ENCODE data around the gene GJC2. TPM values are rescaled to one million over a fixed set of nuclear protein-coding genes. Genes with fewer than 3 reads are reported as not detected.

Gene GJC2
- total RNA-seq, 1 donor from 2014 or later, result 0.75 TPM

DNA sequence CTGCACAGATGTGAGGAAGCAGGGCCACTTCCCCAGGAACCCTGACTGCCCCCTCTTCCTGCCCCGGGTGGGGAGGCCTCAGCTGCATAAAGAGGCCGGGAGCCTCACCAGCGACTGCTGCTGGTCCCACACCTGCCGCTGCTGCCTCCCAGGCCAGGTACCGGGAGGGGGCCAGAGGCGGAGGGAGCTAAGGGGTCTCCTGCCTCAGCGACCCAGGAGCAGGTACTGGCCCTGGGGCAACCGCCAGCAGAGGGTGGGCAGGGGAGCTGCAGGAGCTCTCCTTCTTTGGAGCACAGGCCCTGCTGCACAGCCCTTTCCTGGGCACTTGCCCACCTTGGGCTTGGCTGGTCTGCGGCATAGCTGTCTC lies 6.8 kb downstream of the GJC2 start:
- intact Hi-C loops (cut with micrococcal nuclease), result no loop called here

DNA sequence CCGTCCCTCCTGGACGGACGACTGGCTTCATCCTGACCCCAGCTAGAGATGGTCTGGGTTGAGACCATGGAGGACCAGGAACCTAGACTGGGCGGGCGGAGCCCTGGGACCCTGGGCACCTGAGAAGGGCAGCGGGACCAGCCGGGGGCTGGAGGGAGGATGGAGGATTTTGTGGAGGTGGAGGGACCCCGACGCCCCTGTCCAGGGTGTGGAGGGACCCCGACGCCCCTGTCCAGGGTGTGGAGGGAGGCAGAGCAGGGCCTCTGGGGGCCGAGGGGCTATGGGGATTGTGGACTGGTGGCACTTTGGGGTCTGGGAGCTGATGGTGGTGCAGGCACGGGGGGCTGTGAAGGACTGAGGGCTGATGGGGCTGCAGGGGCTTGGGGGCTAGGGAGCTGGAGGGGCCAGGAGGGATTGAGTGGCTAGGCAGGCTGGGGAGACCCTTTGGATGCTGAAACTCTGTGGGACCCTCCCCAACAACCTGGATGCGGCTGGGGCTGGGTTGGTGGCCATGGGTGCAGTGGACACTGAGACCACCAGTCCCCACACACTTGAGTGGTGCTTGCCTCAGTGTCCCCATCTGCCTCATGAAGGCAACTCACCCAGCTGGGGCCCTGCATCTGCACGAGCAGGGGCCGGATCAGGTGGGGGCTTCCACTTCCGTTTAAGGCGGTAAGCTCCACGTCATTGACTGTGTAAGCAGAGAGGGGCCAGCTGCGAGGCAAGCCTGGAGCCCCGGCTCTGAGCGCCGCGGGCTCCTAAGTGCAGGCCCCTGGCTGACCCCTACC lies 7.4 kb downstream of the GJC2 start:
- intact Hi-C loops (cut with micrococcal nuclease), result no loop called here

DNA sequence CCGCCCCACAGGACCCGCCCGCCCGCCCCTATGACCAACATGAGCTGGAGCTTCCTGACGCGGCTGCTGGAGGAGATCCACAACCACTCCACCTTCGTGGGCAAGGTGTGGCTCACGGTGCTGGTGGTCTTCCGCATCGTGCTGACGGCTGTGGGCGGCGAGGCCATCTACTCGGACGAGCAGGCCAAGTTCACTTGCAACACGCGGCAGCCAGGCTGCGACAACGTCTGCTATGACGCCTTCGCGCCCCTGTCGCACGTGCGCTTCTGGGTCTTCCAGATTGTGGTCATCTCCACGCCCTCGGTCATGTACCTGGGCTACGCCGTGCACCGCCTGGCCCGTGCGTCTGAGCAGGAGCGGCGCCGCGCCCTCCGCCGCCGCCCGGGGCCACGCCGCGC lies 8.0 kb downstream of the GJC2 start:
- intact Hi-C loops (cut with micrococcal nuclease), result no loop called here

DNA sequence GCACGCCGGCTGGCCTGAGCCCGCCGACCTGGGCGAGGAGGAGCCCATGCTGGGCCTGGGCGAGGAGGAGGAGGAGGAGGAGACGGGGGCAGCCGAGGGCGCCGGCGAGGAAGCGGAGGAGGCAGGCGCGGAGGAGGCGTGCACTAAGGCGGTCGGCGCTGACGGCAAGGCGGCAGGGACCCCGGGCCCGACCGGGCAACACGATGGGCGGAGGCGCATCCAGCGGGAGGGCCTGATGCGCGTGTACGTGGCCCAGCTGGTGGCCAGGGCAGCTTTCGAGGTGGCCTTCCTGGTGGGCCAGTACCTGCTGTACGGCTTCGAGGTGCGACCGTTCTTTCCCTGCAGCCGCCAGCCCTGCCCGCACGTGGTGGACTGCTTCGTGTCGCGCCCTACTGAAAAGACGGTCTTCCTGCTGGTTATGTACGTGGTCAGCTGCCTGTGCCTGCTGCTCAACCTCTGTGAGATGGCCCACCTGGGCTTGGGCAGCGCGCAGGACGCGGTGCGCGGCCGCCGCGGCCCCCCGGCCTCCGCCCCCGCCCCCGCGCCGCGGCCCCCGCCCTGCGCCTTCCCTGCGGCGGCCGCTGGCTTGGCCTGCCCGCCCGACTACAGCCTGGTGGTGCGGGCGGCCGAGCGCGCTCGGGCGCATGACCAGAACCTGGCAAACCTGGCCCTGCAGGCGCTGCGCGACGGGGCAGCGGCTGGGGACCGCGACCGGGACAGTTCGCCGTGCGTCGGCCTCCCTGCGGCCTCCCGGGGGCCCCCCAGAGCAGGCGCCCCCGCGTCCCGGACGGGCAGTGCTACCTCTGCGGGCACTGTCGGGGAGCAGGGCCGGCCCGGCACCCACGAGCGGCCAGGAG lies 8.6 kb downstream of the GJC2 start:
- intact Hi-C loops (cut with micrococcal nuclease), result no loop called here

DNA sequence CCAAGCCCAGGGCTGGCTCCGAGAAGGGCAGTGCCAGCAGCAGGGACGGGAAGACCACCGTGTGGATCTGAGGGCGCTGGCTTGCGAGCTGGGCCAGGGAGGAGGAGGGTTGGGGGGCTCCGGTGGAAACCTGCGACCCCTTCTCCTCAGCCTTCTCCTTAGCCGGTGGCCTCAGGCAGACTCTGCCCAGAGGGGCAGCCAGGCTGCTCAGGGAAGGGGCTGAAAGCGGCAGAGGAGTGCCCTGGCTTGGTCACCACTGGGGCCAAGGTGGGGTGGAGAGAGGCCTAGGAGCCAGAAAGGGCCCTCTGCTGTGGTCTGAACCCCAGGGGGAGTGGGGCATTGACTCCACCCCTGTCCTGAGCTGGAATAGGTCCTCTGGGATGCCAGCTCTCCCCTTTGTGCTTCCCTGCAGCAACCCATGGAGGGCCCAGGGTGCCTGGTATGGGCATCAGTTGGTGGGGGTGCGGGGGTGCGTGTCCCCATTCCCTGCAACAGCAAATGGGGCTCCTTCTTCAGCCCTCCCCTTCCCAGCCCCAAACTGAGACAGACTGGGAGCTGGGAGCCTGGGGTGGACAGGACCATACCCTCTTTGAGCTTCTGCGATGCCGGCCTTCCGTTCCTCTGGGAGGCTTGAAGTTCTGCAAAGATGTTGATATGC lies 9.4 kb downstream of the GJC2 start:
- intact Hi-C loops (cut with micrococcal nuclease), result no loop called here

DNA sequence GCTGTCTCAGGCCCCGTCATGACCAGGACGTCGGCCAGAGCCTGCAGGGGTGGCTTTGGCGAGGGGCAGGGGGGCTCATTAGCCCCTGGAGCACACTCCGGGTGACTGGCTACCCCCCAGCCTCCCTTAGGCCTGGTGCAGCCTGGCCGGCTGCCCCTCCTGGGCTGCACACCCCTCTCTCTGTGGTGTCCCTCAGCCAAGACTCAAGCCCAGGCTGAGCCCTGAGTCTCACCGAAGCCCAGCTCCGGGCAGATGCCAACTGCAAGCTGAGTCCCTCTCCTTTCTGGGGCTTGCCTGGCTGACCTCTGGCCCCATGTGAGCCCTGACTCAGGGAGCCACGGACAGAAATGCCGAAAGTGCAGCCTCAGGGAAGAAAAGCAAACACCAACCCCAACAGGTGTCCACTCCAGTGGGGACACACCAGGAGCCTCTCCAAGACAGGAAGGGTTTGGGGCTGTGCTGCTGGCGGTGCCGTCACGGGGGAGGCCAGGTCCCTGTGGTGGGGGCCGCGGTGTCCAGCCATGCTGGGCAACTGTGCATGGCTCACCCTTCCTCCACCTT lies 10.6 kb downstream of the GJC2 start:
- intact Hi-C loops (cut with micrococcal nuclease), result no loop called here

DNA sequence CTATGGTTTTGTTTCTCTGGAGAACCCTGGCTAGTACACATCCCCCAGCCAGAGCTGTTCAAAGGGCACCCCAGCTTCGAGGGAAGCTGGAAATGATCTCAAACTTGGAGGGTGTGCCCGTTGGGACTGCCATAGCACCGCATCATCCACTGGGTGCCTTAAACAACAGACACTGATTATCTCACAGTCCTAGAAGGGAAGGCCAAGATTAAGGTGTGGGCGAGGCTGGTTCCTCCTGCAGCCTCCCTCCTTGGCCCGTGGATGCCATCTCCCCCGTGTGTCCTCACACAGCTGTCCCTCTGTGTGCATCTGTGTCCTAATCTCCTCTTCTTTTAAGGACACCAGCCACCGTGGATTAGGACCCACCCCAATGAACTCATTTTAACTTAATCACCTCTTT lies 11.6 kb downstream of the GJC2 start:
- intact Hi-C loops (cut with micrococcal nuclease), result no loop called here

DNA sequence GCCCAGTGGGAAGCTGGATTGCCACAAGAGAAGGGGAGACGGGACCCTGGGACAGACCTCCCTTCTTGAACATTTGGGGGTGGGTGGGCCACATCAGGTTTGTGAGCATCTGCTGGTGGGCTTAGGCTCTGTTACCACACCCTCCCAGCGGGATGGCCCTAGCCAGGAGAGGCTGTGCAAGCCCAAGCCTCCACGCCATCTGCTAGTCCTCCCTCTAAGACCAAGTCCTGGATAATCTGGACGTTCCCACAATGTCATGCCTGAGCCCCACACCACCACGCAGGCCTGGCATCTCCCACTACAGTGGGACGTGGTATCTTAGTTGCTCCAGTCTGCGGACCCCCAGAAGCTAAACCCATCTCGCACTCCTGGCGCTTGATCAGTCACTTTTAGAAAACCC lies 12.1 kb downstream of the GJC2 start:
- intact Hi-C loops (cut with micrococcal nuclease), result no loop called here

DNA sequence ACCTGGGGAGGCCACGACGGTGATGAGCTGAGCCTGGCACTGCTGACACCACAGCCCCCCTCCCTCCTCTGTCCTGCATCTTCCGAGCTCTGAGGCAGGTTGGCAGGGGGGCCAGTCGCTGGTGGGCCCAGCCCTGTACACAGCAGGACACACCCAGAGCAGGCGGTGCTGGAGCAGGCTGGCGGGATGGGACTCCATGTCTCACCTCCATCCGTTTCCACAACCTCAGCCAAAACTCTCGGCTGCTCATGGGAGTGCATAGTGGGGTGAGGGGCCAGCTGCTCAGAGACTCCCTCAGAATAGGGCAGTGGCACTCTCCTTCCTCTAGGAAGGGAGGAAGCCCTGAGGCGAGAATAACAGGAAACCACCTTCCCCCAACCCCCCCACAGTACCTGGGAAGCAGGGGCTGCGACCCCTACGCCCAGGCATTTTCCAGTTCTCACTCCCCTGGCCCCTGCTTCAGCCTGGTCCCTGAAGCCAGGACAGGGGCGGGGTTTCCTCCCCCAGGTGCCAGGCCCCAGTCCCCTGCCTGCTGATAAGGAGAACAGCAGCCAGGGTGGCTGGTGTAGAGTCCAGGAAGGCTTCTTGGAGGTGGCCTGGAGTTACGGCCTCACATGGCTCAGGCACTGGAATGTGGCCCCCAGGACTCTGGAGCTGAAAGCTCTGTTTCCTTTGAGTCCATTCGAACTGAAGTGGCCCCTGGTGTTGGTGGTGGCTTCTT lies 12.7 kb downstream of the GJC2 start:
- intact Hi-C loops (cut with micrococcal nuclease), result no loop called here

DNA sequence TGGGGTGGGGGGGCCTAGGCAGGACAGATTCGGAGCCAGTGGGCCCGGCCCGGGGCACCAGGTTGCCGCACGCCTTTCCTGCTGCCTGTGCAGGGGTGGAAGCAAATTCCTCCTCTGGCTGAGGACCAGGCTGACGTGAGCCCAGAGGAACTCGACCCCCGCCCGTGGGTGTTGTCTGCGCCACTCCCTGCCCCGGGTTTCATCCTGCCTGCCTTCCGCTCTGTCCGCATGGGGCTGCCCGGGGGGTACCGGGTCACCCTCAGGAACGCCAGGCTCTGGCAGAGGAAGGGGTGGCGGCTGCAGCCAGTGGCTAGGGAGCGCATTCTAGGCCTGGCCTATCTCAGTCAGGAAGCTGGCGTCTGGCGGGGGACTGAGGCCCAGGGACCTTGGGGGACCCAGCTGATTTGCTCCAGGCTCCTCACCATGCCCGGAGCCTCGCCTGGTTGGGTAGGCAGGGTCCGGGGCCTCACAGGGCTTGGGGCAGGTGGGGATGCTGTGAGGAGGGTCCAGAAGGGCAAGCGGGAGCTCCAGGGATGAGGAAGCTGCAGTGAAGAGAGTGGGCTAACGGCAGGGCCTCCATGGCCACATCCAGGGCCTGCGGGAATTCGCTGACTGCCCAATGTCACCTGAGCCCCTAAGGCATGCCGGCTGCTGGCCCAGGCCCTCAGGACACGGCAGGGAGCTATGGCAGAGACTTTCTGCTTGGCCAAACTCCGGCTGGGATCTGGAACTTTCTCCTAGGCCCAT lies 13.4 kb downstream of the GJC2 start:
- intact Hi-C loops (cut with micrococcal nuclease), result no loop called here

DNA sequence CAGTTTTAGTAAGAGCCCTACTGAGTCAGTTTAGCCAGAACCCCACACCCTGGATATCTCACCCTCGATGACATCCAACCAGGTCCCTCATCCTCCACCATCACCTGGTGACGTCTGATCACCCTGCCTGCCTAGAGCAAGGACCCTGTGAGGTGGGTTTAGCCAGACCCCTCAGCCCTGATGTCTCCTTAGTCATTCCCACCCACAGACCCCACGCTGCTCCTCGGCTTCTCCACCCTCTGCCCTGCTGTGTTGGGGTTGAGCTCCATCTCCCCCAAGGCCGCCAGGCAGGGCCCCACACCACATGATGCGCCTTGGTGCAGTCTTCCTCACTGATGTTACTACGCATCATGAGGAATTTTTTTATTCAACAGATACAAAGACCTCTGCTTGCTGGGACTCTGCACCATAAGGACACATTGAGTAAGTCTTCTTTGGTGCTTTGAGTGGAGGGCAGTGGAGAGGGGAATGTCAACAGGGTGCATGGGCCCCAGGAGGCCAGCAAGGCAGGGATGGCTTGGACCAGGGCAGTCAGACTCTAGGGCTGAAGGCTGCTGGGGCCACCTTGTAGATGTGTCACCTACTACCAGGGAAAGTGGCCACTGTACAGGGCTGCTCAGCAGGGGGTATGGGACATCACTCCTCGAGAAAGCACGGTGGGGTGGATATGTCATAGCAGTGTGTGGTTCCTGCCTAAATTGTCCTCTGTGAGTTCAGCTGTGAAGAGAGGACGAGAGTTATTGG lies 14.2 kb downstream of the GJC2 start:
- intact Hi-C loops (cut with micrococcal nuclease), result no loop called here

DNA sequence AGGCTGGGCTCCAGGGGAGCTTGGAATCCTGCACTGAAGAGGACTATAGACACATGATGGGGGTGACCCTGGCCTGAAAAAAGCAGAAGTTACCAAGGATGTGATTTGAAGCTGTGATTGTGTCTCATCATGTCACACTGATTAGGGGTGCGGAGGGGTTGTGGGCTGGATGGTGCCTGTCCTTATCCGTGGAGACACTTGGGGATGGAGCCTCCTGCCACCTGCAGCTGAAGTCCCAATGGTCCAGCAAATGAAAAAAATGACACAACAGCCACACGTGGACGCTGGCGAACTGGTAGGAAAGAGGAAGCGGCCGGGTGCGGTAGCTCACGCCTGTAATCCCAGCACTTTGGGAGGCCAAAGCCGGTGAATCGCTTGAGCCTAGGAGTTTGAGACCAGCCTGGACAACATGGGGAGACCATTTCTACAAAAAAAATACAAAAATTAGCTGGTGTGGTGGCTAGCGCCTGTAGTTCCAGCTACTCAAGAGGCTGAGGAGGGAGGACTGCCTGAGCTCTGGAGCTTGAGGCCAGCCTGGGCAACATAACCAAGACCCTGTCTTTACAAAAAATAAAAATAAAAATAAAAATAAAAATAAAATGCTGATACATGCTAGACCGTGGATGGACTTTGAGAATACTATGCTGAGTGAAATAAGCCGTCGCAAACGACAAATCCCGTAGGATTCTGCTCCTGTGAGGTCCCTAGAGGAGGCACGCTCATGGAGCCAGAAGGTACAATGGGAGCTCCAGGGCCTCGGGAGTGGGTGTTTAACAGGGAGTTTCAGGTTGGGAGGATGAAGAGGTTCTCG lies 15.0 kb downstream of the GJC2 start:
- intact Hi-C loops (cut with micrococcal nuclease), result loop anchor here (1.0 to 5.0 kb wide), 7 partner anchors 24 to 427 kb away; partner anchors contain the start of genes C1orf35, GUK1, JMJD4 and MRPL55

DNA sequence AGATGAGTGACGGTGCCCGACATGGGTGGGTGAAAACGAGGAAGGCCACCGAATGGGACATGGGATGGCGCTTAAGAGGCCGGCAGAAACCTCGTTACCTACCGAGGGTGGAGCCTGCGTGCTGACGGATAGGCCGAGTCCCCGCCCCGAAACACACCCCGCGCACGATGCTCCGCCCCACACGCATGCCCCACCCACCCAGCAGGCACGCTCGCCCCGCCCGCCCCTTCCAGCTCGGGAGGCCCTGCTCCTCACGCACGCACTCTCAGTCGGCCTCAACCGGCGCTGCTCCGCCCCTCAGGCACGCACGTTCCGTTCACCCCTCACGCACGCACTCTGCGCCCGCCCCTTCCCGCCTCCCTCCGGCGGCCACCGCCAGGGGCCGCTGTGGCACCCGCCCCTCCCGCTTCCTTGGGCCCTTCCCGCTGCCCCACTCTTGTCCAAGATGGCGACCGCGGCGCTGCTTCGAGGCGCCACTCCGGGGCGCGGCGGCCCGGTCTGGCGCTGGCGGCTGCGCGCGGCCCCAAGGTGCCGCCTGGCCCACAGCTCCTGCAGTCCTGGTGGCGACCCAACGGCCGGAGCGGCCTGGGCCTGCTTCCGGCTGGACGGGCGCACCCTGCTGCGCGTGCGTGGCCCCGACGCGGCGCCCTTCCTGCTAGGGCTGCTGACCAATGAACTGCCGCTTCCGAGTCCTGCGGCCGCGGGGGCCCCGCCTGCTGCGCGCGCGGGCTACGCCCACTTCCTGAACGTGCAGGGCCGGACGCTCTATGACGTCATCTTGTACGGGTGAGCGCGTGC lies 15.8 kb downstream of the GJC2 start, which contains the start of gene IBA57:
TSS of gene IBA57 (plus strand) at position 433 of the 798 bp plus-strand sequence. CDS start at position 446, 13 bp downstream.
- intact Hi-C loops (cut with micrococcal nuclease), result loop anchor here (1.0 to 5.0 kb wide), 12 partner anchors 9 to 428 kb away; partner anchors contain the start of genes ARF1, C1orf35, GUK1 and JMJD4

DNA sequence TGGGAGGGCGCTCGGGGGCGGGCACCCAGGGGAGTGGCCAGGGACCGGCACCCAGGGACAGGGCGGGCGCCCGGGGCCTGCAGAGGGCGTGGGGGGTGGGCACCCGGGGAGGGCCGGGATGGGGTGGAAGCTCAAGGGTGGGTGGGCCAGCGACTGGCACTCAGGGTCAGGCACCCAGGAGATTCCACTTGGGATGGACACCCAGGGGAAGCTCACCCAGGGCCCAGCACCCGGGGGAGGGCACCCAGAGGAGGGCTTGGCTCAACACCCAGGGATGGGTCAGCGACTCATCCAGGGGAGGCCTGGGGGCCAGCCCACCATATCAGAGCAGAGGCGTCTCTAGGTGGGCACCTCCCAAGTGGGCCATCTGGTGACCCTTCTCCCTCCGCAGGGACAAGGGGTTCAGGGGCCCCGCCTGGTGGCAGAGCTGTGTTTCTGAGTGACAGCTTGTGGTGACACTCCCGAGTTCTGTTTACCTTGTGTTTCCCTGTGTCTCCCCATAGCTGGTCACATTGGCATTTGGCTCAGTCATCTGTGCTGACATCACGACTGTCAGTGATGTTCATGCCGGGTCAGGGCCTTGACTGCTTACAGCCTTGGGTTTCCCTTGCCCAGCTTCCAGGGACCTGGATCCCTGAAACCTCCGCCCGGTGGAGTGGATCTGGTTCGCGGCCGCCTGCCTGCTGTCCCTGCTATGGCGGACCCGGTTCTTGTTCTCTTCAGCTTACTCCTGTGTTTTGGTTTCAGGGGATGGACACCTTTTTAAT lies 16.6 kb downstream of the GJC2 start:
- intact Hi-C loops (cut with micrococcal nuclease), result loop anchor here (1.0 to 5.0 kb wide), 6 partner anchors 8 to 429 kb away; partner anchors contain the start of genes ARF1, JMJD4 and SNAP47

DNA sequence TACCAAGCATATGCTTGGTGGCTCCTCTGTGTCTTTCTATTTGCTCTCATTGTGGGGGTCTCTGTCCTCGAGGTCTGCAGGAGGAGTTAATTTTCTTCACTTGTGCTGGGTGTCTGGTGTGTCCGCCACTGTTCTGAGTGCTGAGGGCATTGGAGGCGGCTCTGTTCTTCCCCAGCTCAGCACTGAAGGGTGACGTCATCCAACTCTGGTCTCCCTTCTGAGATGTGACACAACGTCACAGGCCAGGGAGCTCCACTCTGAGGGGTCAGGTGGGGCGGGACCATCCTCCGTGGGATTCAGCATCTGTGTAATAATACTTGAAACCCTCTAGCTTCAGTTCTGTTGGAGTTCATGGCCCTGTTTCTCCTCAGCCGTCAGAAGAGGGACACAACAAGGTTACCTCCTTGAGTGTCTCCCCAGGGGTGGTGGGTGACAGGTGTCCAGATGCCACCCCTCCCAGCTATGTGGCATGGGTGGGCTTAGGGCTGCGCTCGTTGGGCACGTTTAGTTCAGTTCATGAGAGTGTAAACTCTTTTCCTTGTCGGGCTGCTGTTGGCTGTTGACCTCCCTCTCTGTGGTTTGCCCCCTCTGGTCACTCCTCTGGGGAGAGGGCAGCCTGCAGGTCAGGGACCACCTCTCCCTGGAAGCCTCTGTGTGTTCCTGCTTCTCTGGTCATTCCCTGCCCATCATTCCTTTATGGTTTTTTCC lies 19.0 kb downstream of the GJC2 start:
- intact Hi-C loops (cut with micrococcal nuclease), result loop anchor here (5.0 kb wide), 1 partner anchor 431 kb away; the partner anchor contains the start of genes JMJD4 and SNAP47

DNA sequence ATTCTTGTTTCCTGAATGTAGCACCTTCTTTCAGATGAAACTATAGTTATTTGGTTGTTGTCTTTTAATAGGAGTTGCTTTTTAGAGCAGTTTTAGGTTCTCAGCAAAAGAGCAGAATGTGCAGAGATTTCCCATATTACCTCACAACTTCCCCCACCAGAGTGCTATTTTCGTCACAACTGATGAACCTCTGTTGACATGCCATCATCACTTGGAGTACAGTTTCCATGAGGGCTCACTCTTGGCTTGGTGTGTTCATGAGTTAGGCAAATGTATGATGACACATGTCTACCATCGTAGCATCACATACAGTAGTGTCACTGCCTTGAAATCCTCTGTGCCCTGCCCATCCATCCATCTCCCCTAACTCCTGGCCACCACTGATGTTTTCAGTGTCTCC lies 19.6 kb downstream of the GJC2 start:
- intact Hi-C loops (cut with micrococcal nuclease), result loop anchor here (5.0 kb wide), 1 partner anchor 432 kb away; the partner anchor contains the start of genes JMJD4 and SNAP47

All from T-helper 2 cell treated with Interferon-gamma antibody and Interleukin-4, amounts not matched to agents 100 ng/mL and 5 ng/mL, for 36 hours (primary cell).